Purkinje cell (primary cell): ENCODE results near the gene ZBTB5. TPM values are rescaled to one million over a fixed set of nuclear protein-coding genes. Genes with fewer than 3 reads are reported as not detected.

Experiments
- polyA plus RNA-seq: library from polyadenylated mRNA; unstranded; fragments of >200 nt; fragmentation: Nextera tagmentation; gene quantifications from 2 replicates; pipeline ENCODE4 v1.2.1, GENCODE V29; 2014

The ZBTB5 gene
- 1.9 and 2.0 TPM in 2 replicates for polyA plus RNA-seq

GRCh38 chr9:37465249-37466036 lies at the start of gene ZBTB5:
Gene ZBTB5, minus strand, starts transcription at chr9:37465450. Its CDS starts 22,899 bp downstream, at chr9:37442551.

GRCh38 chr9:37485389-37486255 lies 20.4 kb upstream of the ZBTB5 start, which contains the start of gene POLR1E:
Gene POLR1E, plus strand, starts transcription at chr9:37485948. Its CDS starts 100 bp downstream, at chr9:37486048.

GRCh38 chr9:37422289-37423104 lies 42.8 kb downstream of the ZBTB5 start, which contains the start of gene GRHPR:
Gene GRHPR, plus strand, starts transcription at chr9:37422696. Its CDS starts 55 bp downstream, at chr9:37422751.

Other genes starting within 250 kb of the ZBTB5 start
- 42.7 and 51.2 TPM in 2 replicates for gene GRHPR, start 42.8 kb downstream of the ZBTB5 start, polyA plus RNA-seq
- gene POLR1E, start 20.5 kb upstream of the ZBTB5 start, polyA plus RNA-seq: 21.7 and 23.7 TPM in 2 replicates
- gene FBXO10, start 110.9 kb upstream of the ZBTB5 start, polyA plus RNA-seq: 2.7 and 6.1 TPM in 2 replicates
- 716 and 732 TPM in 2 replicates for gene TOMM5, start 127.1 kb upstream of the ZBTB5 start, polyA plus RNA-seq
- 7.7 and 13.4 TPM in 2 replicates for gene FRMPD1, start 185.5 kb upstream of the ZBTB5 start, polyA plus RNA-seq